ENCODE results near the gene CFAP97D1.

- TF ChIP-seq CTCF (IDR thresholded peaks at IDR 0.05; ENCODE audit: poor library complexity): no peak
- TF ChIP-seq EZH2 (IDR thresholded peaks at IDR 0.05; ENCODE audit: borderline replicate concordance): no peak
- no peak for TF ChIP-seq EZH2phosphoT487 (IDR thresholded peaks at IDR 0.05; ENCODE audit: low read depth, severe bottlenecking, unreplicated experiment)
Measured at GRCh38 chr17:43787728-43788127, 7.5 kb downstream of the CFAP97D1 start.
